AG08395 (cell line): ENCODE results near the gene PLSCR2.
A peak's percentile ranks its signal among the peaks of the same experiment; 100 is the strongest.
"Not testable (repeated sequence)": the region's sequence is repeated elsewhere in the genome, so short reads cannot be mapped to it uniquely, and the experiment has no call there.

Experiments used
- DNase-seq: peaks from one replicate; pipeline ENCODE4 v3.0.0; 2012; ENCODE audit warnings: mixed read lengths, low spot score

The PLSCR2 gene

GRCh38 chr3:146485297-146485696 is 15.9 kb upstream of the PLSCR2 start:
- no peak for DNase-seq

GRCh38 chr3:146476094-146476740 is 6.9 kb upstream of the PLSCR2 start:
- DNase-seq: no peak

- DNase-seq: not testable (repeated sequence)
These were observed 5.6 kb upstream of the PLSCR2 start for GRCh38 chr3:146474976-146475375.

GRCh38 chr3:146473726-146474125 is 4.4 kb upstream of the PLSCR2 start:
- no peak for DNase-seq

GRCh38 chr3:146472611-146473010 is 3.2 kb upstream of the PLSCR2 start:
- DNase-seq: no peak

GRCh38 chr3:146471012-146471411 is 1.7 kb upstream of the PLSCR2 start:
- DNase-seq: no peak

GRCh38 chr3:146470425-146470990 is 1.1 kb upstream of the PLSCR2 start:
- no peak for DNase-seq

GRCh38 chr3:146468671-146469149 is 651 bp downstream of the PLSCR2 start:
- no peak for DNase-seq

- DNase-seq: peak; percentile 22
These were observed 1.1 kb downstream of the PLSCR2 start for GRCh38 chr3:146468234-146468633.

- no peak for DNase-seq
These were observed 2.8 kb downstream of the PLSCR2 start for GRCh38 chr3:146466604-146467003.

GRCh38 chr3:146465693-146466465 is 3.5 kb downstream of the PLSCR2 start:
- no peak for DNase-seq

- DNase-seq: no peak
These were observed 4.6 kb downstream of the PLSCR2 start for GRCh38 chr3:146464783-146465182.

GRCh38 chr3:146464005-146464595 is 5.3 kb downstream of the PLSCR2 start:
- peak; percentile 22 for DNase-seq

GRCh38 chr3:146454796-146455195 is 14.6 kb downstream of the PLSCR2 start:
- no peak for DNase-seq

- DNase-seq: no peak
These were observed 19.7 kb downstream of the PLSCR2 start for GRCh38 chr3:146449613-146450012.

- no peak for DNase-seq
These were observed 20.3 kb downstream of the PLSCR2 start for GRCh38 chr3:146449076-146449475.

- DNase-seq: no peak
These were observed 23.3 kb downstream of the PLSCR2 start for GRCh38 chr3:146446026-146446425.

- DNase-seq: not testable (repeated sequence)
These were observed 29.1 kb downstream of the PLSCR2 start for GRCh38 chr3:146440310-146440709.

- no peak for DNase-seq
These were observed 37.3 kb downstream of the PLSCR2 start for GRCh38 chr3:146432066-146432465.

GRCh38 chr3:146431240-146431639 is 38.1 kb downstream of the PLSCR2 start:
- no peak for DNase-seq

- no peak for DNase-seq
These were observed 44.0 kb downstream of the PLSCR2 start for GRCh38 chr3:146425341-146425740.
